HG02973 (cell line): ENCODE measurements around the gene MET.
"Not testable (repeated sequence)": the region's sequence is repeated elsewhere in the genome, so short reads cannot be mapped to it uniquely, and the experiment has no call there.

Source experiments
- ATAC-seq: cut with Tn5 transposase; IDR thresholded peaks from one replicate; pipeline ENCODE4 v1.9.1; 2021; ENCODE audit warnings: moderate library complexity; ENCODE audit not compliant: unreplicated experiment

MET gene

DNA sequence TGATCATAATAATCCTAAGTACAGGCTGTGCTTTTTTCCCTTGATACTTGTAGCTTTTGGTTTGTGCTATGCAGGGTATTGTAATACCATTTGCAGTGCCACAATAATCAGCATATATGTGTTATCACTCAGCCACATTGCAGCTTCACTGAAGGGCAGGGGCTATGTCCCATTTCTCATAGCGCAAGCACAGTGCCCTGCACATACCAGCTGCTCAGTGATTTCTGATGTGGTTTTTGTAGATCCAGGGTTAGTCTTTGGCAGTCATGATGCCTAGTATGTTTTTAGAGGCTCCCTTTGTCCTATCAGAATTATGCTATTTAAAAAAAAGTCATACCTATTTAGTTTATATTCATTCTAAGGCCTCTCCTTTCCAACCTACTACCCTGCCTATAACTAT, 25.8 kb downstream of the MET start:
- ATAC-seq: no peak

DNA sequence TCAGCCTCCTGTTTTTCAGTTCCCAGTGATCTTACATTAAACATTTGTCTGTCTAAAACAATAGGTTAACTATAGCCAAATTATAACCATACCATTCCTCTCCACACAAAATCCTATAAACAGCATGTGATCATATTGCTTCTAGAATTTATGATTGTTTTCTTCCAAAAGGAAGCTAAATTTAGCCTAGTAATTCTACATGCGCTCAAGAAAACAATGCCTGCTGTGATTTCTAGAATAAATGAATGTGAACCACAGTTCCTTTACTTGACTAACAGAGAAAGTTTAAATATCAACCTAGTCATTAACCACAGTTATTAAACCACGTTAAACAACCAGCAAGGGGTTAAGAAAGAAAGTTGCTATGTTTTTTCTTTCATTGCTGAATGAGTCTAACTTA, 26.4 kb downstream of the MET start:
- ATAC-seq: no peak

- ATAC-seq: no peak
Measured at GRCh38 chr7:116698930-116699721, 27.1 kb downstream of the MET start.

DNA sequence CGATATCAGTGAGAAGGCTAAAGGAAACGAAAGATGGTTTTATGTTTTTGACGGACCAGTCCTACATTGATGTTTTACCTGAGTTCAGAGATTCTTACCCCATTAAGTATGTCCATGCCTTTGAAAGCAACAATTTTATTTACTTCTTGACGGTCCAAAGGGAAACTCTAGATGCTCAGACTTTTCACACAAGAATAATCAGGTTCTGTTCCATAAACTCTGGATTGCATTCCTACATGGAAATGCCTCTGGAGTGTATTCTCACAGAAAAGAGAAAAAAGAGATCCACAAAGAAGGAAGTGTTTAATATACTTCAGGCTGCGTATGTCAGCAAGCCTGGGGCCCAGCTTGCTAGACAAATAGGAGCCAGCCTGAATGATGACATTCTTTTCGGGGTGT, 27.7 kb downstream of the MET start:
- no peak for ATAC-seq

DNA sequence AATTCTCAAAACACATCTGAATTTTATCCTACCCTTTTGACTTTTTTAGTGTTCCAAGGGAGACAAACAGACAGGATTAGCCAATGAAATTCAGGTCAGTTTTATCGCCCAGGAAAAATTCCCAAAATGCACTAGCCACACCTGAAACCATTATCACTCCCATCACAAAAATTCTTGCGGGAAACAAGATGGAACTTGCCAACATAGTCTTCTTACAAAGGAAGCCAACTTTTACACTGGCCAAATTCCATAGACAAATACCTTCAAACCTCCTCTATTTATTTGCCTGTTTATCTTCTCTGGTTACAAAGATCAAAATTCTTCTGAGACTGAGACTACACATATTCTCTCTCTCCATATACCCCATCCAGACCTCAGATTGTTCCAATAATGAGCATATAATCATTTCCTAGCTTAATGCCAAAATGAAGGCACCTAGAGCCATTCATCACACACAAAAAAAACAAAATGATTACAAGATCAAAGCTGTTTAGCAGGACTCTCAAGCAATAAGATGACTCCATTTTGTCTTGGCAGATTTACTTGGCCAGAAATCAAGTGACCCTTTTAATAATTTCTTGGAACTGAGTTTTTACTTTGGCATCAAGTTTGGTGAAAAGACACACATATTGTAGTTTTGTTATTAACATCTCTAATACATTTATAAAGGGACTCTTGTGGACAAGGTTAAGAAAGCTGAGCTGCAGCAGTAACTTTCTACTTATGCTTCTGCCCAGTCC, 30.2 kb downstream of the MET start:
- no peak for ATAC-seq

GRCh38 chr7:116704650-116705228, 32.7 kb downstream of the MET start:
- ATAC-seq: no peak

- no peak for ATAC-seq
Measured at GRCh38 chr7:116705419-116705818, 33.4 kb downstream of the MET start.

DNA sequence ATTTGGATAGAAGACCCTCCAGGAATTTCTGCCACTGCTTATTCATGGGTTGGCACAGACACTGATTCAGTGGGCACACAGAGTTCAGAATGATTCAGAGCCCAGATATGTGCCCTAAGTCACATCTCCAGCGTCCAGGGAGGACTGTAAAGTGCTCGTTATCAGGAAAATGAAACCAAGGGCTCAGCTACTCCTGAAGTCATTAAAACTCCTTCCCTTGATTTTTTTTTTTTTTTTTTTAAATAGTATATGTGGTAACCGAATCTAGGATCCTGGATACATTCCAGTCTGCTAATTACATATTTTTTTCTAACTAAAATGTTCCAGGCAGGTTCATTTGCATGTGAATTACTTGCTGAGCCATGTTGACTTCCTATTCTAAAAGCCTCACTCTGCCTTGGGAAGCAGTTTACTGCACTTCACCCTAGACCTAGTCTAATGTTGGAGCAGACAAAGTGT, 34.7 kb downstream of the MET start:
- no peak for ATAC-seq

- no peak for ATAC-seq
Measured at GRCh38 chr7:116707289-116707688, 35.3 kb downstream of the MET start.

DNA sequence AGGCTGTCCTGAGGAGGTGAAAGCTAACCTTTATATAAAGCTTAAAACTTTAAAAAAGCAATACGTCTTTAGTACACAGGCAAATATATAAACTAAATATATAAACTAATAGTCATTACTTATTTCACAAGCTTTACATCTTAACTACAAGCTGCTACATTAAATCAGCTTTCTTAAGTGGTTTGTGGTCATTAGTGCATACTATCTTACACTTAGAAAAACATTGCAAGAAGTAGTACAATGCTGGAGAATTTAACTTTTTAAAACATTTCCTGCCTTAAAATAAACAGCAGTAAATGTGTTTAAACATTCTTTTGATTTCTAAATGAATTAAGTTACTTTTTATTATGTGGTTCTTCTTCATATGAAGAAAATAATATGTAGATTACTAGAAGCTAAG, 36.3 kb downstream of the MET start:
- no peak for ATAC-seq

GRCh38 chr7:116708861-116709260, 36.9 kb downstream of the MET start:
- no peak for ATAC-seq

DNA sequence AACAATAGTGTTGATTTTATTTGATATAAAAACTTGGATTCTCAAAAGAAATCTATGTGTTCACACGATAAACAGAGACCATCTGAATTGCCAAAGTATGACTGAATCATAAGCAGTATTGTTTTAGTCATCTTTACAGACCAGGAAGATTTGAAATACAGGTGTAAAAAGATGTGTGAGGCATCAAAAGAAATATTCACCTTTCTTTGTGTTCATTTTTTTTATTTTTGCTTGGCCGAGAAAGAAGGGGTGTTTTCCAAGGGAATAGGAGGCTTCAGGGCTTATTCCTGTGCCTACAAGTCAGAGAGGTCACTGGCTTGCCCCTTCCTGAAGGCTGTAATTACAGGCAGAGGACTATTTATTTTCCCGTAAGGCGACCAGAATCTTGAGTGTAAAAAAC, 37.3 kb downstream of the MET start:
- no peak for ATAC-seq

DNA sequence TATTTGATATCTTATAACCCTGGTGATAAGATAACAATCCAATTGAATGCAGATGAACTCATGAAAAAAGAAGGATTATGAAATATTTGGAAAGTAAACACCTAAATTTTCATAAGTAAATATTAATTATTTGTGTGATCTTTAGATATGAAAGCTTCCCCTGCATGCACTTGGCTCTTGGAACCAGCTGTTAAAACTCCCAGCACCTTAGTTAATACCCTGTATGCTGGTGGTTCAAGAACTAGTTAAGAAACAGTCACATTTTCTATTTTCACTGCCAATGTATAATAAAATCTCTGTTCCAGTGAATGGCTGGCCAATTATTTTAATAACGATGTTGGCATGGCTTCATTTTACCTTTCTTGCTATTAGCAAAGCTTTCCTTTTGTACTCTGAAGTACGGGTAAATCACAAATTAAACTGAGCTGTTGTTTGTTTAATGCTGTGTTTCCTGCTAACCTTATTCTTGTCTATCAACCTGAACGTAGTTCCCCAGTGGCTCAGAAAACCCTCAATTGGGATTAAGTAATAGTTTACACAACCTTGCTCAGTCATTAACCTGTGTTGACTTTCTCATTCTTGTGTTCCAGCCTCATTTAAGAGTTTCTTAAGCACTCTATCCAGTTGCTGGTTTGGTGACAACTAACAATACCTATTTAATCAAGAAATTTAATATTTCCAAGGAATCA, 38.9 kb downstream of the MET start:
- no peak for ATAC-seq

DNA sequence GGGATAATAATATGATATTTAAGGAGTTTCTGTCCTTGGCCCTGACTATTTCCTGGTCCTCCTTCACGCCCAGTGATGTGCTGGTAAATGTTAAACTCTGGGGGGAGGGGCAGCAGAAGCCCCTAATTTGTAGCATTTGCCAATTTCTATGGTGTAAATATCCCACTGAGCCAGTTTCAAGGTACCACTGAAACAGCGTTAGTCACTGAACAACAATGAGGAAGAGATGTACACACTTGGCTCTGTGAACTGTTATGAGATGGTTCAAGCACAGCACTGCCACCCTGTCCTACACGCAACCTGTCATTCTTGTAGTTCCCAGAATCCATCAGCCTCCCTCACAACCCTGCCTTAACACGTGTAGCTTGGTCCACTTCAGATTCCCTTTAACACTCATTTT, 39.8 kb downstream of the MET start:
- ATAC-seq: no peak

- no peak for ATAC-seq
Measured at GRCh38 chr7:116713500-116713899, 41.5 kb downstream of the MET start.

- ATAC-seq: no peak
Measured at GRCh38 chr7:116713918-116714317, 41.9 kb downstream of the MET start.

DNA sequence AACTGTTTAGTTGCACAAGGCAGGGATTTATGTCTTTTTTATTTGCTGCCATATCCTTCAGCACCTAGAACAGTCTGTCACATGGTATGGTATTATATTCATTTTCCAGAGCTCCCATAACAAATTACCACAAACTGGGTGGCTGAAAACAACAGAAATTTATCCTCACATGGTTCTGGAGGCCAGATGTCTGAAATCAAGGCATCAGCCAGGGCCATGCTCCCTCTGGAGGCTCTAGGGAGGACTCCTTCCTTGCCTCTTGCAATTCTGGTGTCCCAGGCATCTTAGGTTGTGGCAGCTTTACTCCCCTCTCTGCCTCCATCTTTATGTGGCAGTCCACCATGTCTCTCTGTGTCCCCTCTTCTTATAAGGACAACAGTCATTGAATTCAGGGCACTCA, 43.1 kb downstream of the MET start:
- no peak for ATAC-seq

DNA sequence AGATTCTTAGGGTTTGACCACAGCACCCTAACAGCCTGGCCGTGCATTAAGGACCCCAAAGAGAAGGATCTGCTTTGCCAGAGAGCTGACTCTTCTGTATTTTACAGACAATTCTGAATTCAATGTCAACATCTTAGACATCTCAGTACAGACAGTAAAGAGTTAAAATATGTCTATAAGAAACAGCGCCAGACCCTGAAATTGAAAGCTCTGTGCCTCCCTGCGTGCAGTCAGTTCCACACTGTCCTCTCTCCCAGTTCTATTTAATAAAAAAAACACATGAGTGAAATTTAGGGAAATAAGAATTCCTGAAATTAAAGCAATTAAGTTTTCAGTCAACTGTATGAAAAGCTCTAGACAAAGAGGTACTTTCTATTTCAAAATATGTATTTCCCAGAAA, 45.1 kb downstream of the MET start:
- ATAC-seq: no peak

DNA sequence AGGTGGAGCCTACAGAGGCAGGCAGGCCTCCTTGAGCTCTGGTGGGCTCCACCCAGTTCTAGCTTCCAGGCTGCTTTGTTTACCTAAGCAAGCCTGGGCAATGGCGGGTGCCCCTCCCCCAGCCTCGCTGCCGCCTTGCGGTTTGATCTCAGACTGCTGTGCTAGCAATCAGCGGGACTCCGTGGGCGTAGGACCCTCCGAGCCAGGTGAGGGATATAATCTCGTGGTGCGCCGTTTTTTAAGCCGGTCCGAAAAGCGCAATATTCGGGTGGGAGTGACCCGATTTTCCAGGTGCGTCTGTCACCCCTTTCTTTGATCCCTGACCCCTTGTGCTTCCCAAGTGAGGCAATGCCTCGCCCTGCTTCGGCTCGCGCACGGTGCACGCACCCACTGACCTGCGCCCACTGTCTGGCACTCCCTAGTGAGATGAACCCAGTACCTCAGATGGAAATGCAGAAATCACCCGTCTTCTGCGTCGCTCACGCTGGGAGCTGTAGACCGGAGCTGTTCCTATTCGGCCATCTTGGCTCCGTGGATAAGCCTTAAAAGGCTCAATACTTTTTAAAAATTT, 52.0 kb downstream of the MET start:
- not testable (repeated sequence) for ATAC-seq

DNA sequence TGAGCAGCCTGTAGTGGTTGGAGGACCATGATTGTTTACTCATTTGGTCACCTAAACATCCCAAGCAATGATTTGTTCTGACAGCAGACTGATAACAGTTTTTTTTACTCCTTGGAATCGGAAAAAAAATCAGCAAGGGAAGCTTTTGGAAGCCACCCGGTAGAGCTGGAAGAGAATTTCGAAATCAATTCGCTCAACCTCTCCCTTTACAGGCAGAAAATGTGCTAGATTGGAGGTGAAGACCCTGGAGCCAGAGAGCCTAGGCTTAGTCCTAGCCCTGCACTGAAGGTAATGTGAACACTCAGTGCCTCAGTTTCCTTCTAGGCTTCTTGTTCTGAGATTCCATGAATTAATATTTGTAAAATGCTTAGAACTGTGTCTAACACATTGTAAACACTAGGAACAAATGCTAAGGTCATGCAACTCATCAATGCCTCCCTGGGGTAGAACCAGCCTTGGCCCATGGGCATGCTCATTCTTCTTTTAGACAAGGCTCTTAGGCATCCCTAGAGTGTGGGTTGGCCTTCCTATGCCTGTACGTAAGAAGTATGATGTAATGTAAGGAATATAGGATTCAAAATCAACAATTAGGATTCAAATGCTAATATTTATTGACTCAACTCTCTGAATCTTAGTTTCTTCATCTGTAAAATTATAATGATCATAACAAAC, 52.7 kb downstream of the MET start:
- no peak for ATAC-seq

DNA sequence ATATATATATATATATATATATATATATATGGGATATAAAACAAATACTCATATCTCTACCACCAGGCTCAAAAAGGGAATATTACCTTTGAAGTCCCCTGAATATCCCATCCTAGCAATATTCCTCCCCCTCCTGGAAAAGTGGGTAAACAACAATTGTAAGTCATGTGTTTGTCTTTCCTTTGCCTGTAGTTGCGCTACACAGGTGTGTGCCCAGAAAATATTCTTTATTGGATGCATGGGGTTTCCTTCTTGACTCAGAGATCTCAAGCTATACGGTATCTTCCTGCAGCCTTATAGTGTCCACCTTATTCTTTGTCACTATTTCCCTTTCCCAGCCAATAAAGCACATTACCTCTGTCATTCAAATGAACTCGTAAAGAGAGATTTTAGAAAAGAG, 54.2 kb downstream of the MET start:
- no peak for ATAC-seq
